ENCODE data around the gene SPATA2L.
"Not testable (repeated sequence)": the region's sequence is repeated elsewhere in the genome, so short reads cannot be mapped to it uniquely, and the experiment has no call there.

The SPATA2L gene

GRCh38 chr16:89691231-89691985 lies 10.1 kb downstream of the SPATA2L start:
- Histone ChIP-seq H3K9ac (ENCODE audit: low read depth, low read length) (no peak overlapping the region), H2AFZ (ENCODE audit: low read depth, low read length) (no peak overlapping the region), H3K4me3 (ENCODE audit: low read depth in 1 of 2, low read length in 2 of 2) (no peak overlapping the region), H3K4me1 (ENCODE audit: insufficient read depth, low read length) (peaks cover 17% of the 10 kb centered on the region), H3K27me3 (ENCODE audit: insufficient read depth, low read length, poor library complexity) (no peaks in the 10 kb centered on the region), H3K36me3 (ENCODE audit: insufficient read depth, low read length) (peaks cover 59% of the 10 kb centered on the region), H3K27ac (ENCODE audit: low read length) (no peak overlapping the region), H4K20me1 (ENCODE audit: insufficient read depth, low read length) (peaks cover under 1% of the 10 kb centered on the region; the same call in 1 of the 2 replicates), H3K79me2 (ENCODE audit: insufficient read depth, low read length) (peaks cover 20% of the 10 kb centered on the region), H3K4me2 (ENCODE audit: insufficient read depth, low read length) (no peak overlapping the region), H3K9me3 (ENCODE audit: insufficient read depth, low read length, severe bottlenecking) (no peaks in the 10 kb centered on the region)
- ATAC-seq (ENCODE audit: insufficient read depth, low read depth) = no peak
- DNase-seq = no peak
- no peak for TF ChIP-seq EZH2 (IDR thresholded peaks at IDR 0.05; ENCODE audit: borderline replicate concordance, low read depth, low read length, severe bottlenecking)
- TF ChIP-seq, protein P1, sequence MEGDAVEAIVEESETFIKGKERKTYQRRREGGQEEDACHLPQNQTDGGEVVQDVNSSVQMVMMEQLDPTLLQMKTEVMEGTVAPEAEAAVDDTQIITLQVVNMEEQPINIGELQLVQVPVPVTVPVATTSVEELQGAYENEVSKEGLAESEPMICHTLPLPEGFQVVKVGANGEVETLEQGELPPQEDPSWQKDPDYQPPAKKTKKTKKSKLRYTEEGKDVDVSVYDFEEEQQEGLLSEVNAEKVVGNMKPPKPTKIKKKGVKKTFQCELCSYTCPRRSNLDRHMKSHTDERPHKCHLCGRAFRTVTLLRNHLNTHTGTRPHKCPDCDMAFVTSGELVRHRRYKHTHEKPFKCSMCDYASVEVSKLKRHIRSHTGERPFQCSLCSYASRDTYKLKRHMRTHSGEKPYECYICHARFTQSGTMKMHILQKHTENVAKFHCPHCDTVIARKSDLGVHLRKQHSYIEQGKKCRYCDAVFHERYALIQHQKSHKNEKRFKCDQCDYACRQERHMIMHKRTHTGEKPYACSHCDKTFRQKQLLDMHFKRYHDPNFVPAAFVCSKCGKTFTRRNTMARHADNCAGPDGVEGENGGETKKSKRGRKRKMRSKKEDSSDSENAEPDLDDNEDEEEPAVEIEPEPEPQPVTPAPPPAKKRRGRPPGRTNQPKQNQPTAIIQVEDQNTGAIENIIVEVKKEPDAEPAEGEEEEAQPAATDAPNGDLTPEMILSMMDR (IDR thresholded peaks at IDR 0.05; ENCODE audit: borderline replicate concordance, extremely low read depth, low read length, poor library complexity, severe bottlenecking) = no peak

- no peak for DNase-seq
- H3K9me3 ChIP-seq (ENCODE audit: insufficient read depth, low read length, severe bottlenecking) = peaks cover 6% of the 10 kb centered on the region
- H3K4me3 ChIP-seq (ENCODE audit: low read depth in 1 of 2, low read length in 2 of 2) = no peak overlapping the region
- H3K36me3 ChIP-seq (ENCODE audit: insufficient read depth, low read length) = peaks cover 53% of the 10 kb centered on the region
- H3K9ac ChIP-seq (ENCODE audit: low read depth, low read length) = no peak overlapping the region
- no peaks in the 10 kb centered on the region; the same call in 1 of the 2 replicates for H4K20me1 ChIP-seq (ENCODE audit: insufficient read depth, low read length)
- H3K4me1 ChIP-seq (ENCODE audit: insufficient read depth, low read length) = peaks cover 22% of the 10 kb centered on the region
- H3K79me2 ChIP-seq (ENCODE audit: insufficient read depth, low read length) = peaks cover 20% of the 10 kb centered on the region
- H3K27ac ChIP-seq (ENCODE audit: low read length) = no peak overlapping the region
- no peak overlapping the region for H3K4me2 ChIP-seq (ENCODE audit: insufficient read depth, low read length)
- no peak for ATAC-seq (ENCODE audit: insufficient read depth, low read depth)
- H2AFZ ChIP-seq (ENCODE audit: low read depth, low read length) = no peak overlapping the region
- TF ChIP-seq, protein P1 (IDR thresholded peaks at IDR 0.05; ENCODE audit: borderline replicate concordance, extremely low read depth, low read length, poor library complexity, severe bottlenecking) = no peak
- no peak for TF ChIP-seq EZH2 (IDR thresholded peaks at IDR 0.05; ENCODE audit: borderline replicate concordance, low read depth, low read length, severe bottlenecking)
- H3K27me3 ChIP-seq (ENCODE audit: insufficient read depth, low read length, poor library complexity) = no peaks in the 10 kb centered on the region
Observed at GRCh38 chr16:89690392-89690901, 11.1 kb downstream of the SPATA2L start.

GRCh38 chr16:89689621-89690020 lies 11.9 kb downstream of the SPATA2L start:
- peaks cover 46% of the 10 kb centered on the region for H3K36me3 ChIP-seq (ENCODE audit: insufficient read depth, low read length)
- not testable (repeated sequence) for ATAC-seq (ENCODE audit: insufficient read depth, low read depth); H2AFZ ChIP-seq (ENCODE audit: low read depth, low read length); DNase-seq; H3K4me2 ChIP-seq (ENCODE audit: insufficient read depth, low read length); H3K9ac ChIP-seq (ENCODE audit: low read depth, low read length); H4K20me1 ChIP-seq (ENCODE audit: insufficient read depth, low read length); H3K27ac ChIP-seq (ENCODE audit: low read length); H3K4me3 ChIP-seq (ENCODE audit: low read depth in 1 of 2, low read length in 2 of 2); H3K27me3 ChIP-seq (ENCODE audit: insufficient read depth, low read length, poor library complexity); H3K9me3 ChIP-seq (ENCODE audit: insufficient read depth, low read length, severe bottlenecking)
- H3K79me2 ChIP-seq (ENCODE audit: insufficient read depth, low read length) = peaks cover 20% of the 10 kb centered on the region
- H3K4me1 ChIP-seq (ENCODE audit: insufficient read depth, low read length) = peaks cover 22% of the 10 kb centered on the region

GRCh38 chr16:89689142-89689541 lies 12.4 kb downstream of the SPATA2L start:
- no peak for TF ChIP-seq EZH2 (IDR thresholded peaks at IDR 0.05; ENCODE audit: borderline replicate concordance, low read depth, low read length, severe bottlenecking)
- TF ChIP-seq, protein P1 (IDR thresholded peaks at IDR 0.05; ENCODE audit: borderline replicate concordance, extremely low read depth, low read length, poor library complexity, severe bottlenecking) = no peak
- H3K9ac ChIP-seq (ENCODE audit: low read depth, low read length) = no peak overlapping the region
- peaks cover 20% of the 10 kb centered on the region for H3K79me2 ChIP-seq (ENCODE audit: insufficient read depth, low read length)
- DNase-seq = no peak
- no peak overlapping the region for H3K27ac ChIP-seq (ENCODE audit: low read length)
- H3K4me3 ChIP-seq (ENCODE audit: low read depth in 1 of 2, low read length in 2 of 2) = no peak overlapping the region
- H3K27me3 ChIP-seq (ENCODE audit: insufficient read depth, low read length, poor library complexity) = no peaks in the 10 kb centered on the region
- H4K20me1 ChIP-seq (ENCODE audit: insufficient read depth, low read length) = no peaks in the 10 kb centered on the region; the same call in 1 of the 2 replicates
- peaks cover 22% of the 10 kb centered on the region for H3K4me1 ChIP-seq (ENCODE audit: insufficient read depth, low read length)
- peaks cover 8% of the 10 kb centered on the region for H3K9me3 ChIP-seq (ENCODE audit: insufficient read depth, low read length, severe bottlenecking)
- H2AFZ ChIP-seq (ENCODE audit: low read depth, low read length) = no peak overlapping the region
- peaks cover 42% of the 10 kb centered on the region for H3K36me3 ChIP-seq (ENCODE audit: insufficient read depth, low read length)
- ATAC-seq (ENCODE audit: insufficient read depth, low read depth) = no peak
- H3K4me2 ChIP-seq (ENCODE audit: insufficient read depth, low read length) = no peak overlapping the region

Data from DND-41 (cell line).